GM19023 (cell line): Measurements from ENCODE around the gene SLC2A4RG.

ENCODE experiments used
- ATAC-seq: cut with Tn5 transposase; IDR thresholded peaks from one replicate; pipeline ENCODE4 v1.9.1; 2021; ENCODE audit warnings: mild to moderate bottlenecking, moderate library complexity; ENCODE audit not compliant: unreplicated experiment

Gene SLC2A4RG, protein sequence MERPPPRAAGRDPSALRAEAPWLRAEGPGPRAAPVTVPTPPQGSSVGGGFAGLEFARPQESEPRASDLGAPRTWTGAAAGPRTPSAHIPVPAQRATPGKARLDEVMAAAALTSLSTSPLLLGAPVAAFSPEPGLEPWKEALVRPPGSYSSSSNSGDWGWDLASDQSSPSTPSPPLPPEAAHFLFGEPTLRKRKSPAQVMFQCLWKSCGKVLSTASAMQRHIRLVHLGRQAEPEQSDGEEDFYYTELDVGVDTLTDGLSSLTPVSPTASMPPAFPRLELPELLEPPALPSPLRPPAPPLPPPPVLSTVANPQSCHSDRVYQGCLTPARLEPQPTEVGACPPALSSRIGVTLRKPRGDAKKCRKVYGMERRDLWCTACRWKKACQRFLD

DNA sequence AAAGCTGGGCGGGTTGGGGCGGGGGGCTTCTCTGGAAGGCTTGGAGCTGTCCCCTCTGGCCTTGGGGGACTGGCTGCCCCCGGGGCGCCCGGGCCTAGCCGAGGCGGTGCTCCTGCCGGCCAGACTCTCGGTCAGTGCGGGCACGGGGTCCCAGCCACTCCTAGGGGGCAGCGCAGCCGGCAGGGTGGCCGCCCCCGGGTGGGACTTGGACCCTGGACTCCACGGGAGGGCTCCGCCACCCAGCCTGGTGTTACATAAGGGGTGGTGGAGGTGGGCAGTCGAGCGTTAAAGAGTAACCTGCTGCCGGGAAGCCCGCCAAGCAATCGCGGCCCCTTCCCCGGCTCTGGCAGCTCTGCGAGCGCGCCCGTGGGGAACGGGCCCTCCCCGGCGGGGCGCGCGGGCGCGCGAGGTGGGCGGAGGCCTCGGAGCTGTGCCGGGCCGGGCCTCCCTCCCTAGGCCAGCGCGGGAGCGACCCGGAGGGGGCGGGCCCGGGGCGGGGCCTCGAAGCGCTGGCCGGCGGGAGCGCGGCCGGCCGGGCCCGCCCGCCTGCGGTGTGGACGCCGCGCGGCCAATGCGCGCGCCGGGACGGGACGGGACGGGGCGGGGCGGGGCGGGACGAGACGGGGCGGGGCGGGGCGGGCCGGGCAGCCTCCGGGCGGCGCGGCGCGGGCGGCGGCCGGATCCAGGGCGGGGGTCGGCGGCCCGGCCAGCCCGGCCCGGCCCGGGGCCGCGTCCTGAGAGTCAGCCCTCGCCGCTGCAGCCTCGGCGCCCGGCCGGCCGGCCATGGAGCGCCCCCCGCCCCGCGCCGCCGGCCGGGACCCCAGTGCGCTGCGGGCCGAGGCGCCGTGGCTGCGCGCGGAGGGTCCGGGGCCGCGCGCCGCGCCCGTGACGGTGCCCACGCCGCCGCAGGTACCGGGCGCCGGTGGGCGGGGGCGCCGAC, at the start of gene SLC2A4RG:
TSS of gene SLC2A4RG (plus strand) at position 647 of the 940 bp plus-strand sequence. CDS start at position 784, 137 bp downstream.
- peak; percentile 42 for ATAC-seq

DNA sequence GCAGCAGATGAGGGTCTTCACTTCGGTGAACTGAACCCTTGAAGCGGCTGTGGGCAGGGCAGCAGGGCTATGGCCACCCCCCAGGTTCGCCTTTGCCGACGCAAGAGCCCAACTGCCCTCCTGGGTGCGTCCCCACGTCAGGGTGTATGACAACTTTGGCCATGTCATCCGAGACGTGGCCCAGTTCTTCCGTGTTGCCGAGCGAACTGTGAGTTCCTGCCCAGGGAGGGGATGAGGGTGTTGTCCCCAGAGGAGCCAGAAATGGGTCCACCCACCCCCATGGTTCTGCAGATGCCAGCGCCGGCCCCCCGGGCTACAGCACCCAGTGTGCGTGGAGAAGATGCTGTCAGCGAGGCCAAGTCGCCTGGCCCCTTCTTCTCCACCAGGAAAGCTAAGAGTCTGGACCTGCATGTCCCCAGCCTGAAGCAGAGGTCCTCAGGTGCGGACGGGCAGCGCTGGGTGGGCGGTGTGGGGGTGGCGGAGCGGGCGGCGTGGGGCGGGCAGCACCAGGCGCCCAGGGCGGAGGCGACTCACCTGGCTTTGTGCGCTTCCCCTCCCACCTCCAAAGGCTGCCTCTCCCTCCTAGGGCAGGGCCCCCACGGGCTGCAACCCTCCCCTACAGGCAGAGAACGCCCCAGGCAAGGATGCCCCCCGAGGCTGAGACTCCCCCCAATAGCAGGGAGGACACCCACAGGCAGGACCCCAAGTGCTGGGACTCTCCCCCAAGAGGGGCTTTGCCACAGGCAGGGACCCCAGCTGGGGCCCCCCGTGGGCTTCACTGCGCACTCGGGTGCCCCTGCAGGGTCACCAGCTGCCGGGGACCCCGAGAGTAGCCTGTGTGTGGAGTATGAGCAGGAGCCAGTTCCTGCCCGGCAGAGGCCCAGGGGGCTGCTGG, 49.3 kb upstream of the SLC2A4RG start:
- ATAC-seq = no peak

DNA sequence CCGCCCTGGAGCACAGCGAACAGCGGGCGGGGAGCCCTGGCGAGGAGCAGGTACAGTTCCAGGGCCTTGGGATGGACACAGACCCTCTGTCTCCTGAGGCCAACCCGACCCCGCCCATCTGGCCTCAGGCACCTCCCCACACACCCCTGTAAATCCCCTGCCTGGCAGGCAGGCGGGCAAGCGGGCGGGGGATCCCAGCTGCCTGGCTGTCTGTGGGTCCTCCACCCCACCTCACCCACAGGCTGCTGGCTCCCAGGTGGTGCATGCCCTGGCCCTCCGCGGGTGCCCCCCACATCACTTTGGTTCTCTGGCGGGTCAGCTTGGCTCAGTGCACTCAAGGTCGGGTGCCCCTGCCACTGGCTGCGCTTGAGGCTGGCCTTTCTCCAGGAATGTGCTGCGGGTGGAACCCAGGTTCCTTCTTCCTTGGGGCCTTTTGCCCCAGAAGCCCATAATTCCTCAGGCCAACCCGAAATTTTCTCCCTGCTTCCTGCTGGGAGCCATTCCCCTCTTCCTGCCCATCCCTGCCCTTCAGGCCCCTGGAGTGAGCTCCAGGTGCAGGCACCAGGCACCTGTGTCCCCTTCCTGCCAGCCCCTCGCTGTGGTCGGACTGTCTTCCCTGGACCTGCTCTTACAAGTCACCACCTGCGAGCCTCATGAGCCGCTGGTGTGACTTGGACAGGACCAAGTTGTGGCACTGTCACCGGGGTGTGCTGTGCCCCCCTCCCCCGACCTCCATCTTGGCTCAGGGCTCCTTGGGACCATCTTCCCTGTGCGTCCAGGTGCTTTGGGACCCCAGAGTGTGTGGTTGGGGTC, 48.5 kb upstream of the SLC2A4RG start:
- ATAC-seq = no peak

DNA sequence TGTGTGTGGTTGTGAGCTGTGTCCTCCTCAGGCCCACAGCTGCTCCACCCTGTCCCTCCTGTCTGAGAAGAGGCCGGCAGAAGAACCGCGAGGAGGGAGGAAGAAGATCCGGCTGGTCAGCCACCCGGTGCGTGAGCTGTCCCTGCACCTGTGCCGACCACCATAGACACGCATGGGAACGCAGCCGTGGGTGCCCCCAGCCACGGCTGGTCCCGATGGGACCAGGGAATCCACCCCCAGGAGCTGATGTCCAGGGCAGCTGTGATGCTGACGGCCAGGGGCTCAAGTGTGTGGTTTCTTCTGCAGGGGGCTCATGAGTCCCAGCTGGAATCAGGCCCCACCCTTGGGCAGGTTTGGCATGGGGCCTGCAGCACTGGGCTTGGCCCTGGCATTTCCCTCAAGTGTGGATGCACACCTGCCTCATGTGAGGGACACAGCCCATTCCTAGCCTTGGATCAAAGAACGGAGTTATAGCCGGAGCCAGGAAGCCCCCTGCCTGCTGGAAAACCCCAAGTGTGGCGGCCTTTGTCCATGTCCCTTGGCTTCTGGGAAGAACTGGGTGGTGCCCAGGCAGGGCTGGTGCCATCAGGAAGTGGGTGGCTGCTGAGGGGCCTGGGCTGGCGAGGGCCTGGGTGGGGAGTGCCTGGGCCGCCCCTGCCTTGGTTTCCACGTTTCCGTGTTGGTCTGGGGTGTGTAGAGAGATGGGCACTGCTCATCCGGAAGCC, 47.7 kb upstream of the SLC2A4RG start:
- ATAC-seq = no peak

DNA sequence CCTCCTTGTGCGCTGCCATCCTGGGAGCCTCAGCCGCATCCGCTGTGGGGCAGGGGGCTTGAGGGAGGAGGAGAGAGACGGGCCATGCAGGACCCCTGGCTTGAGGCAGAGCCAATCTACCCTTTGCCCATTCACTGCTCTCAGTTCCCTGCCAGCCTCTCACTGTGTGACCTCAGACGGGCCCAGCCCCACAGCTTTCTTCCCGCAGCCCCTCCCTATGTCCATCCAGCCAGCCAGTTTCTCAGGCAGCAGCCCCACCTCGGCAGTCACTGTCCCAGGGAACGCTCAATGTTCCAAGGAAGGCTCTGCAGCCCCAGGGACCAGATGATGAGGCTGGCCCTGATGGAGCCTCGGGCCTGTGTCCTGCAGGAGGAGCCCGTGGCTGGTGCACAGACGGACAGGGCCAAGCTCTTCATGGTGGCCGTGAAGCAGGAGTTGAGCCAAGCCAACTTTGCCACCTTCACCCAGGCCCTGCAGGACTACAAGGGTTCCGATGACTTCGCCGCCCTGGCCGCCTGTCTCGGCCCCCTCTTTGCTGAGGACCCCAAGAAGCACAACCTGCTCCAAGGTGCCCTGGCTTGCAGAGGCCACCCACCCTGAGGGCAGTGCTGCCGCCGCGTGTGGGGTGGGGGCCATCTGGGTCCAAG, 47.0 kb upstream of the SLC2A4RG start:
- ATAC-seq = no peak

DNA sequence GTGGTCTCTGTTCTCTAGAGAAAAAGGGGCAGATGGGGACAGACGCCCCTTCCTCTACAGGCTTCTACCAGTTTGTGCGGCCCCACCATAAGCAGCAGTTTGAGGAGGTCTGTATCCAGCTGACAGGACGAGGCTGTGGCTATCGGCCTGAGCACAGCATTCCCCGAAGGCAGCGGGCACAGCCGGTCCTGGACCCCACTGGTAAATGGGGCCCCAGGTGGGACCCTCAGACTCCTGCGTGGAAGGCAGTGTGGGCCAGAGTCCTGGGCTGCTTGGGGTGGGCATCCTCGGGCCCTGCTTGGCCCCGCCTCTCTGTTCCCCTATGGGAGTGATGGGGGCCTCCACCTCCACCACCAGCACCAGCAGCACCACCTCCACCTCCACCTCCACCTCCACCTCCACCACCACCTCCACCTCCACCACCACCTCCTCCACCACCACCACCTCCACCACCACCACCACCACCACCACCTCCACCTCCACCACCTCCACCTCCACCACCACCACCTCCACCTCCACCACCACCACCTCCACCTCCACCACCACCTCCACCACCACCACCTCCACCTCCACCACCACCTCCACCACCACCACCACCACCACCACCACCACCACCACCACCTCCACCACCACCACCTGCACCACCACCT, 46.4 kb upstream of the SLC2A4RG start:
- no peak for ATAC-seq

DNA sequence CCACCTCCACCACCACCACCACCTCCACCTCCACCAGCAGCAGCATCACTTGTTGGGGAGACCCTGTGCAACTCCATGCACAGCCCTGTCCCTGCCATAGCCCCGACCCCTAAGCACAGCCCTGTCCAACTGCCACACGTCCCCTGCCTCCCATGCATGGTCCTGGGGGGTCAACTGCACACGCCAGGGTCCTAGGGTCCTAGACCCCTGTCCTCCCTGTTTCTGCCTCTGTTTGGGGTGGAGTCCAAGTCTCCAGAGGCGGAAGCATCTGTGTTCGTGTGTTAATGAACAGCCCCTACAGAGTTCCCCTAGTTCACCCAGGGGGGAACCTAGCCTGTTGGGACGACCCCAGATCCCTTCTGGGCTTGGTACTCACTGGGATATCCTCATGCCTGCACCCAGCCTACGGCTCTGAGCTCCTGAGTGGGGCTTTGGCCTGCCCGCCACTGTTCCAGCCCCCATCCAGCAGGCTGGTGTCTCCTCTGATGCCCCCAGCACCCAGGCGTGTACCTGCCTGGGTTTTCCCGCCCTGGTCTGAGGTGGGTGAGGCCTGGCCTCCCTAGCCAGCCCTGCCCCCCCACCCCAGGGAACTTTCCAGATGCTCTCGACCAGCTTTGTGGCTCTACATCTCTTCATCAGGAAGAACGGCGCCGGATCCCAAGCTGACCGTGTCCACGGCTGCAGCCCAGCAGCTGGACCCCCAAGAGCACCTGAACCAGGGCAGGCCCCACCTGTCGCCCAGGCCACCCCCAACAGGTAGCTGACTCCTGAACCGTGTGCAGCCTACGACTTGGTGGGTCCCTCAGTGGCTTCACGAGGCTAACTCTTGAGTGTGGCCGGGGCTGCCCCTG, 45.6 kb upstream of the SLC2A4RG start:
- ATAC-seq = no peak

DNA sequence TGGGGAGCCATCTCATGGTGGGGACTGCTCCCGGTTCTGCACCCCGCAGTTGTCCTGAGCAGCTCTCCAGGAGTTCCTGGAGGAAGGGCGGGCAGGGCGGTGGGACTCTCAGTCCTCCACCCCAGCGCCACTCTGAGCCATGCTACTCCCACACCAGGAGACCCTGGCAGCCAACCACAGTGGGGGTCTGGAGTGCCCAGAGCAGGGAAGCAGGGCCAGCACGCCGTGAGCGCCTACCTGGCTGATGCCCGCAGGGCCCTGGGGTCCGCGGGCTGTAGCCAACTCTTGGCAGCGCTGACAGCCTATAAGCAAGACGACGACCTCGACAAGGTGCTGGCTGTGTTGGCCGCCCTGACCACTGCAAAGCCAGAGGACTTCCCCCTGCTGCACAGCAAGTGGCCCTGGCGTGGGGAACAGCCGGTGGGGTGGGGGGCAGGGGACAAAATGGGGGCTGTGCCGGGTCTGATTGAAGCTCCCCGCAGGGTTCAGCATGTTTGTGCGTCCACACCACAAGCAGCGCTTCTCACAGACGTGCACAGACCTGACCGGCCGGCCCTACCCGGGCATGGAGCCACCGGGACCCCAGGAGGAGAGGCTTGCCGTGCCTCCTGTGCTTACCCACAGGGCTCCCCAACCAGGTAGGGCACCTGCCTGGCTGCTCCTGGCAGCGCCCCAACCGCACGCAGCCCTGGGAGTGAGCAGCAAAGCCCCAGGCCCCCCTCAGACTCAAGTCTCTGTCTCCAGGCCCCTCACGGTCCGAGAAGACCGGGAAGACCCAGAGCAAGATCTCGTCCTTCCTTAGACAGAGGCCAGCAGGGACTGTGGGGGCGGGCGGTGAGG, 44.8 kb upstream of the SLC2A4RG start:
- no peak for ATAC-seq

DNA sequence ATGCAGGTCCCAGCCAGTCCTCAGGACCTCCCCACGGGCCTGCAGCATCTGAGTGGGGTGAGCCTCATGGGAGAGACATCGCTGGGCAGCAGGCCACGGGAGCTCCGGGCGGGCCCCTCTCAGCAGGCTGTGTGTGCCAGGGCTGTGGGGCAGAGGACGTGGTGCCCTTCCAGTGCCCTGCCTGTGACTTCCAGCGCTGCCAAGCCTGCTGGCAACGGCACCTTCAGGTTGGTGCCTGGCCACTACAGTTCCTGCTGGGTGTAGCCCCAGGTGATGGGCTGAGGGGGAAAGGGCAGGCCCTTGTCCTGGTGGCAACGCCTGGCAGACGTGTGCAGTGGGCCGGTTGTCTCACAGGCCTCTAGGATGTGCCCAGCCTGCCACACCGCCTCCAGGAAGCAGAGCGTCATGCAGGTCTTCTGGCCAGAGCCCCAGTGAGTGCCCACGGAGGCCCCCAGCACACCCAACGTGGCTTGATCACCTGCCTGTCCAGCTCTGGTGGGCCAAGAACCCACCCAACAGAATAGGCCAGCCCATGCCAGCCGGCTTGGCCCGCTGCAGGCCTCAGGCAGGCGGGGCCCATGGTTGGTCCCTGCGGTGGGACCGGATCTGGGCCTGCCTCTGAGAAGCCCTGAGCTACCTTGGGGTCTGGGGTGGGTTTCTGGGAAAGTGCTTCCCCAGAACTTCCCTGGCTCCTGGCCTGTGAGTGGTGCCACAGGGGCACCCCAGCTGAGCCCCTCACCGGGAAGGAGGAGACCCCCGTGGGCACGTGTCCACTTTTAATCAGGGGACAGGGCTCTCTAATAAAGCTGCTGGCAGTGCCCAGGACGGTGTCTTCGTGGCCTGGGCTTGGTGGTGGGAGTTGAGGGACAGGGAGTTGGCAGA, 43.9 kb upstream of the SLC2A4RG start:
- no peak for ATAC-seq

DNA sequence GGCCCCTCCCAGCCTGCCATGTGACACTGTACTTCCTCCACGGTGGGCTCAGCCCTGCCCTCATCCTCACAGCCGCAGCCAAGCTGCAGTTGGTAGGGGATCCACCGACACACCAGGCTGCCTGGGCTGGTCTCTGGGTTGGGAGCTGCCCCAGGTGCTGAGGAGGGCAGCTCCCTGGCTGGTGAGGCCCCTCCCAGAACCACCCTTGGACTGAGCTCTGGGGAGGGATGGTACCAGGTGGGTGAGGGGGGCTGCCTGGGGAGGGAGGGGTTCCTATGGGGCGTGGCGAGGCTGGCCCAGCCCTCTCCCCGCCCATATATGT, 43.3 kb upstream of the SLC2A4RG start:
- ATAC-seq = no peak

DNA sequence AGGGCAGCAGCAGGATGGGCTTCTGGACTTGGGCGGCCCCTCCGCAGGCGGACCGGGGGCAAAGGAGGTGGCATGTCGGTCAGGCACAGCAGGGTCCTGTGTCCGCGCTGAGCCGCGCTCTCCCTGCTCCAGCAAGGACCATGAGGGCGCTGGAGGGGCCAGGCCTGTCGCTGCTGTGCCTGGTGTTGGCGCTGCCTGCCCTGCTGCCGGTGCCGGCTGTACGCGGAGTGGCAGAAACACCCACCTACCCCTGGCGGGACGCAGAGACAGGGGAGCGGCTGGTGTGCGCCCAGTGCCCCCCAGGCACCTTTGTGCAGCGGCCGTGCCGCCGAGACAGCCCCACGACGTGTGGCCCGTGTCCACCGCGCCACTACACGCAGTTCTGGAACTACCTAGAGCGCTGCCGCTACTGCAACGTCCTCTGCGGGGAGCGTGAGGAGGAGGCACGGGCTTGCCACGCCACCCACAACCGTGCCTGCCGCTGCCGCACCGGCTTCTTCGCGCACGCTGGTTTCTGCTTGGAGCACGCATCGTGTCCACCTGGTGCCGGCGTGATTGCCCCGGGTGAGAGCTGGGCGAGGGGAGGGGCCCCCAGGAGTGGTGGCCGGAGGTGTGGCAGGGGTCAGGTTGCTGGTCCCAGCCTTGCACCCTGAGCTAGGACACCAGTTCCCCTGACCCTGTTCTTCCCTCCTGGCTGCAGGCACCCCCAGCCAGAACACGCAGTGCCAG, 42.8 kb upstream of the SLC2A4RG start, which contains the start of gene TNFRSF6B:
TSS of gene TNFRSF6B (plus strand) at position 25 of the 729 bp plus-strand sequence. CDS start at position 141, 116 bp downstream.
- ATAC-seq = no peak

DNA sequence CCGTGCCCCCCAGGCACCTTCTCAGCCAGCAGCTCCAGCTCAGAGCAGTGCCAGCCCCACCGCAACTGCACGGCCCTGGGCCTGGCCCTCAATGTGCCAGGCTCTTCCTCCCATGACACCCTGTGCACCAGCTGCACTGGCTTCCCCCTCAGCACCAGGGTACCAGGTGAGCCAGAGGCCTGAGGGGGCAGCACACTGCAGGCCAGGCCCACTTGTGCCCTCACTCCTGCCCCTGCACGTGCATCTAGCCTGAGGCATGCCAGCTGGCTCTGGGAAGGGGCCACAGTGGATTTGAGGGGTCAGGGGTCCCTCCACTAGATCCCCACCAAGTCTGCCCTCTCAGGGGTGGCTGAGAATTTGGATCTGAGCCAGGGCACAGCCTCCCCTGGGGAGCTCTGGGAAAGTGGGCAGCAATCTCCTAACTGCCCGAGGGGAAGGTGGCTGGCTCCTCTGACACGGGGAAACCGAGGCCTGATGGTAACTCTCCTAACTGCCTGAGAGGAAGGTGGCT, 42.2 kb upstream of the SLC2A4RG start:
- ATAC-seq = no peak

DNA sequence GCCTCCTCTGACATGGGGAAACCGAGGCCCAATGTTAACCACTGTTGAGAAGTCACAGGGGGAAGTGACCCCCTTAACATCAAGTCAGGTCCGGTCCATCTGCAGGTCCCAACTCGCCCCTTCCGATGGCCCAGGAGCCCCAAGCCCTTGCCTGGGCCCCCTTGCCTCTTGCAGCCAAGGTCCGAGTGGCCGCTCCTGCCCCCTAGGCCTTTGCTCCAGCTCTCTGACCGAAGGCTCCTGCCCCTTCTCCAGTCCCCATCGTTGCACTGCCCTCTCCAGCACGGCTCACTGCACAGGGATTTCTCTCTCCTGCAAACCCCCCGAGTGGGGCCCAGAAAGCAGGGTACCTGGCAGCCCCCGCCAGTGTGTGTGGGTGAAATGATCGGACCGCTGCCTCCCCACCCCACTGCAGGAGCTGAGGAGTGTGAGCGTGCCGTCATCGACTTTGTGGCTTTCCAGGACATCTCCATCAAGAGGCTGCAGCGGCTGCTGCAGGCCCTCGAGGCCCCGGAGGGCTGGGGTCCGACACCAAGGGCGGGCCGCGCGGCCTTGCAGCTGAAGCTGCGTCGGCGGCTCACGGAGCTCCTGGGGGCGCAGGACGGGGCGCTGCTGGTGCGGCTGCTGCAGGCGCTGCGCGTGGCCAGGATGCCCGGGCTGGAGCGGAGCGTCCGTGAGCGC, 41.6 kb upstream of the SLC2A4RG start:
- ATAC-seq = no peak
